OCI-LY3 (cell line): ENCODE data around the gene MED13L.

Experiments
- CTCF ChIP-seq: fragments of 200-600, 300-600 bp; sonication (generic); IDR thresholded peaks from 2 replicates; pipeline ENCODE4 v1.5.1; 2014; ENCODE audit warnings: antibody characterized with exemption, low read length, low read depth
- EZH2phosphoT487 ChIP-seq: fragments of 200-600 bp; shearing (Covaris generic); IDR thresholded peaks from 2 replicates; pipeline ENCODE4 v1.6.1; 2018; ENCODE audit warnings: antibody characterized with exemption, mixed run types, low read depth

GRCh38 chr12:116278667-116279066 lies 1.2 kb upstream of the MED13L start:
- TF ChIP-seq EZH2phosphoT487 (no peak), CTCF (no peak)
